Measurements from ENCODE around the gene IL17REL.

DNA sequence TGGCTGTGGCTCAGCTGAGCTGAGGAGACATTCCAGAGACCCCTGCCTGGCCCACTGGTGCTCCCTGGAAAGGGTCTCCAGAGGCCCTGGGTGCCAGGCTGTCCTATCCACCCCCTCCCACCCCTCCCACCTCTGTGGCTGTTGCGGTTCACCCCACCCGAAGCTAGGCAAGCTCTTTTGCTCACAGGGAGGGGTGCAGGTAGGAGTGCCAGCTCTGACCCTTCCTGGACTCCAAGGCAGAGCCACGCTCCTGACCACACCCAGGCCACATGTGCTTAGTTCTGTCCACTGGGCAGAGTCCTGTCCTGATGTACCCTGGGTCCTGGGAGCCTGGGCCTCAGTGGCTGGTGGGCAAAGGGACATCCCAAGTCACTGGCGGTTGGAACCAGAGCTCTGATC lies 16.4 kb downstream of the IL17REL start:
- TF ChIP-seq TAF1 (IDR thresholded peaks at IDR 0.05; ENCODE audit: low read depth, low read length), result no peak
- TF ChIP-seq POLR2A (IDR thresholded peaks at IDR 0.05; ENCODE audit: low read depth, low read length), result no peak
- no peak for TF ChIP-seq POLR2AphosphoS5 (IDR thresholded peaks at IDR 0.05; ENCODE audit: low read depth, low read length)
- TF ChIP-seq PAX5 (IDR thresholded peaks at IDR 0.05; ENCODE audit: insufficient read depth, low read length, severe bottlenecking), result no peak
- TF ChIP-seq POU2F2 (IDR thresholded peaks at IDR 0.05; ENCODE audit: low read depth, low read length), result no peak
- no peak for TF ChIP-seq SPI1 (IDR thresholded peaks at IDR 0.05; ENCODE audit: low read depth, low read length)
